ENCODE data around the gene CLCNKB.
"Not testable (repeated sequence)": the region's sequence is repeated elsewhere in the genome, so short reads cannot be mapped to it uniquely, and the experiment has no call there.

Gene CLCNKB

DNA sequence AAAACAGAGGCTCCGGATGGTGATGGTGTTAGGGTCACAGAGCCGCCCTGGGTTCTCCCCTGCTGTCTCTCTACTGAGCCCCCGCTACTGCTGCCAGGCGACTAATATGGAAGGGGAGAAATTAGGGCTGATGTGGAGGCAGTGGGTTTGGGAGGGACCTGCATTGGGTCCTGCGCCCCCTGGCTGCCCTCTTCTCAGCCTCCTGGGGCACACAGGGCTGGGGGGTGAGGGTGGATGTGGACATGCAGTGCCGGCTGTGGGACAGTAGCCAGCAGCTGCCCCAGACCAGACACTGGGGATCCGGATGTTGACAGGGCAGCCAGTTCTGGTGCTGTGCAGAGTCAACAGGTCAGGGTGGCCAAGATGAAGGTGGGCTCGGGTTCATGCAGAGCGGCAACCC, 1.5 kb upstream of the CLCNKB start:
- no peak overlapping the region for H3K27ac ChIP-seq
- TF ChIP-seq, protein P1, sequence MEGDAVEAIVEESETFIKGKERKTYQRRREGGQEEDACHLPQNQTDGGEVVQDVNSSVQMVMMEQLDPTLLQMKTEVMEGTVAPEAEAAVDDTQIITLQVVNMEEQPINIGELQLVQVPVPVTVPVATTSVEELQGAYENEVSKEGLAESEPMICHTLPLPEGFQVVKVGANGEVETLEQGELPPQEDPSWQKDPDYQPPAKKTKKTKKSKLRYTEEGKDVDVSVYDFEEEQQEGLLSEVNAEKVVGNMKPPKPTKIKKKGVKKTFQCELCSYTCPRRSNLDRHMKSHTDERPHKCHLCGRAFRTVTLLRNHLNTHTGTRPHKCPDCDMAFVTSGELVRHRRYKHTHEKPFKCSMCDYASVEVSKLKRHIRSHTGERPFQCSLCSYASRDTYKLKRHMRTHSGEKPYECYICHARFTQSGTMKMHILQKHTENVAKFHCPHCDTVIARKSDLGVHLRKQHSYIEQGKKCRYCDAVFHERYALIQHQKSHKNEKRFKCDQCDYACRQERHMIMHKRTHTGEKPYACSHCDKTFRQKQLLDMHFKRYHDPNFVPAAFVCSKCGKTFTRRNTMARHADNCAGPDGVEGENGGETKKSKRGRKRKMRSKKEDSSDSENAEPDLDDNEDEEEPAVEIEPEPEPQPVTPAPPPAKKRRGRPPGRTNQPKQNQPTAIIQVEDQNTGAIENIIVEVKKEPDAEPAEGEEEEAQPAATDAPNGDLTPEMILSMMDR (IDR thresholded peaks at IDR 0.05) = no peak
- TF ChIP-seq ZFX (IDR thresholded peaks at IDR 0.05; ENCODE audit: borderline replicate concordance) = no peak

DNA sequence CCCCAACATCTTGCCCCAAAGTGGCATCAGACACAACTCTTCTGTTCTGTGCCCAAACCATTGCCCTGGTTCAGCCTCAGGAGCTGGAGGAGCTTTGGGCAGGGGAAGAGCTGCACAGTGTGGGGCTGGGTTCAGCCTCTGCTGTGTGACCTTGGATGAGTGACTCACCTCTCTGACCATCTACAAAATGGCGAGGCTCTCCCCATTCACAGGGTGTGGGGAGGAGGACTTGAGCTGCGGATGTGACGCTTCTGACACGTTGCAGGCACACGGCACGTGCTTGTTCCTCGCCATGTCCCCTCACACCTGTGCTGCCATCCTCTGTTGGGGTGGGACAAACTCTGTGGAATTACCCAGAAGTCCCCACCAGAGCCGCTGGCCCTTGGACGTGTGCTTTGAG, 928 bp upstream of the CLCNKB start:
- not testable (repeated sequence) for H3K27ac ChIP-seq

DNA sequence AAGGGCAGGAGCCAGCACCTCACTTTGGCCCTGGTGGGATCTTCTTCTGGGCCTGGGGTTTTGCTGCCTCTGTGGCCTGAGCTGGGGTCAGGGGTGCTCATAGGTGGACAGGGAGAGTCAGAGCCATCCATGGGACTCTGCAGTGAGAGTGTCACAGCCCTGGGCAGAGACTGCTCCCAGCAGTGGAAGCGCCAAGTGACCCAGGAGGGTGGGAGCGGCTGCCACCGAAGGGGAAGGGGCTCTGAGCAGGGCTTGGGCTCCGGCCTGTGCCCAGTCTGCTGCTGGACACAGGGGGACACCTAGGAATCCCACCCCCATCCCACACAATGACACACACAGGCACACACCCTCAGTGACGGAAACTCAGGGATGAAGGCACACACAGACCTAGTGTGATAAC, 368 bp downstream of the CLCNKB start:
- H3K27ac ChIP-seq = no peak overlapping the region
- TF ChIP-seq, protein P1 (IDR thresholded peaks at IDR 0.05) = no peak

GRCh38 chr1:16046842-16047241, 3.3 kb downstream of the CLCNKB start:
- no peak overlapping the region for H3K27ac ChIP-seq
- TF ChIP-seq ZFX (IDR thresholded peaks at IDR 0.05; ENCODE audit: borderline replicate concordance) = no peak
- TF ChIP-seq, protein P1 (IDR thresholded peaks at IDR 0.05) = no peak

GRCh38 chr1:16047791-16048475, 4.4 kb downstream of the CLCNKB start:
- H3K27ac ChIP-seq = no peak overlapping the region
- TF ChIP-seq, protein P1 (IDR thresholded peaks at IDR 0.05) = no peak
- TF ChIP-seq ZFX (IDR thresholded peaks at IDR 0.05; ENCODE audit: borderline replicate concordance) = no peak

GRCh38 chr1:16048573-16049189, 5.1 kb downstream of the CLCNKB start:
- no peak for TF ChIP-seq ZFX (IDR thresholded peaks at IDR 0.05; ENCODE audit: borderline replicate concordance)
- TF ChIP-seq, protein P1 (IDR thresholded peaks at IDR 0.05) = peak; percentile 31; the same call in 1 of the 2 replicates
- no peak overlapping the region for H3K27ac ChIP-seq

- no peak for TF ChIP-seq ZFX (IDR thresholded peaks at IDR 0.05; ENCODE audit: borderline replicate concordance)
- TF ChIP-seq, protein P1 (IDR thresholded peaks at IDR 0.05) = no peak
- H3K27ac ChIP-seq = no peak overlapping the region
These were observed 6.7 kb downstream of the CLCNKB start for GRCh38 chr1:16050328-16050727.
